HG02588 (cell line): Measurements from ENCODE around the gene SLC25A42.
"Not testable (repeated sequence)": the region's sequence is repeated elsewhere in the genome, so short reads cannot be mapped to it uniquely, and the experiment has no call there.

ENCODE experiments used
- ATAC-seq: cut with Tn5 transposase; IDR thresholded peaks from one replicate; pipeline ENCODE4 v1.9.1; 2021; ENCODE audit warnings: mild to moderate bottlenecking, moderate library complexity; ENCODE audit not compliant: unreplicated experiment

The SLC25A42 gene

GRCh38 chr19:19068659-19069654 lies 5.2 kb downstream of the SLC25A42 start:
- no peak for ATAC-seq

- no peak for ATAC-seq
These were observed 8.1 kb downstream of the SLC25A42 start for GRCh38 chr19:19071897-19072296.

- no peak for ATAC-seq
These were observed 10.5 kb downstream of the SLC25A42 start for GRCh38 chr19:19074196-19074882.

- ATAC-seq, result no peak
These were observed 11.3 kb downstream of the SLC25A42 start for GRCh38 chr19:19075126-19075525.

GRCh38 chr19:19076476-19076875 lies 12.7 kb downstream of the SLC25A42 start:
- ATAC-seq, result no peak

- ATAC-seq, result no peak
These were observed 13.3 kb downstream of the SLC25A42 start for GRCh38 chr19:19077103-19077502.

- no peak for ATAC-seq
These were observed 15.0 kb downstream of the SLC25A42 start for GRCh38 chr19:19078801-19079200.

- ATAC-seq, result no peak
These were observed 15.8 kb downstream of the SLC25A42 start for GRCh38 chr19:19079571-19079970.

- no peak for ATAC-seq
These were observed 17.9 kb downstream of the SLC25A42 start for GRCh38 chr19:19081642-19082151.

- no peak for ATAC-seq
These were observed 19.8 kb downstream of the SLC25A42 start for GRCh38 chr19:19083413-19084178.

GRCh38 chr19:19087676-19088075 lies 23.9 kb downstream of the SLC25A42 start:
- no peak for ATAC-seq

GRCh38 chr19:19094513-19094912 lies 30.7 kb downstream of the SLC25A42 start:
- no peak for ATAC-seq

- ATAC-seq, result no peak
These were observed 31.9 kb downstream of the SLC25A42 start for GRCh38 chr19:19095691-19096090.

GRCh38 chr19:19096641-19097627 lies 33.1 kb downstream of the SLC25A42 start:
- ATAC-seq, result no peak

- ATAC-seq, result no peak
These were observed 34.4 kb downstream of the SLC25A42 start for GRCh38 chr19:19098084-19098702.

- no peak for ATAC-seq
These were observed 35.2 kb downstream of the SLC25A42 start for GRCh38 chr19:19098703-19099632.

- no peak for ATAC-seq
These were observed 37.7 kb downstream of the SLC25A42 start for GRCh38 chr19:19101540-19101939.

GRCh38 chr19:19102566-19102965 lies 38.8 kb downstream of the SLC25A42 start:
- ATAC-seq, result not testable (repeated sequence)
